GM21367 (cell line): ENCODE data around the gene TNFSF10.

Source experiments
- ATAC-seq: cut with Tn5 transposase; IDR thresholded peaks from one replicate; pipeline ENCODE4 v1.9.1; 2021; ENCODE audit not compliant: unreplicated experiment

The TNFSF10 gene

DNA sequence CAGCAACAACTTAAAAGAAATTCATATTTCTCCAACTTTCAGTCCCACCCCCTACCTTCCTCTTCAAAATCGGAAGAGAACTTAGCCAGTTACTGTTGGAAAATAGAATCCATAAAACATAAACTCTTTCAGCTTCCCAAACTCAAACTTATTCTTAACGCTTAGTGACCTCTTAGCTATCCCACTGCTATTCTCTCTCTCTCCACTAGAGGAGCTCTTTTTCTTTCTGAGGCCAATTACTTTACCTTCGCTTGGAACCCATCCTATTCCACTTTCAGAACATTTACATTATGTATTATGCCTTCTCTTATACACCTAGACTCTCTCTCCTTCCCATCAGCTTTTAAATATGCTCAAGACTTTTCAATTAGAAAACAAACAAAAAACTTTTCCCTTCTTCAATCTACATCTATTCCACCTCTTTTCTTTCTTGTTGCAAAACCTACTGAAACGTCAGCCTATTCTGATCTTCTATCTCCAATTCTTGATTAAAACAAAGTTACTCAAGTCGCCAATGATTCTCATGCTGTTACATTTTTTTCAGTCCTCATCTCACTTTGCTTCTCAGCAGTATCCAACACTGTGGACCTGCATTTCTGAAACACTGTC, 61.6 kb downstream of the TNFSF10 start:
- peak; percentile 77 for ATAC-seq

DNA sequence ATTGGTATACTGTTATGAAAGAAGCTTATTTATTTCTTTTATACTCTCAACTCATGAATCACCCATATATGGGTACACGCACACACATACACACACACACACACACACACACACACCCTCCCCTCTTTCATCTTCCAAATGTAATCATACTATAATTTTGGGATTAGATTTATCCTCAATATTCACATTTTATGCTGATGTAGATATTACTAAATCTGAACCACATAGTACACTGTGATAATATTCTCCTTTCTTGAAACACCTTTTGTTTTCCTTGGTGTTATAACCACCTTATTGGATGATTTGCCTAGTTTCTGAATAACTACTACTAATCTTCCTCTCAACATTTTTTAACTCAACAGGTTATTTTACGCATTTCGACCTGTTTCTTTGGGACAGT, 66.8 kb downstream of the TNFSF10 start:
- no peak for ATAC-seq
